Activated CD4-positive, alpha-beta T cell treated with anti-CD3 and anti-CD28 coated beads, Interleukin-2, amount 50 U/mL, for 24 hours (primary cell): ENCODE data around the gene TMEM176B.

Experiments
- DNase-seq, 2 donors: peaks; one replicate each; pipeline ENCODE4 v3.0.0-alpha.2; 2020; ENCODE audit warnings: low read depth in 1 of 2, low spot score in 1 of 2

The TMEM176B gene

GRCh38 chr7:150799741-150800580 lies at the start of gene TMEM176B:
TSS of gene TMEM176B (minus strand) at chr7:150800364. CDS start at chr7:150796569, 3,795 bp downstream.
- DNase-seq = no peak

GRCh38 chr7:150849204-150849775 lies 49.1 kb upstream of the TMEM176B start:
- no peak for DNase-seq

GRCh38 chr7:150848561-150849115 lies 48.5 kb upstream of the TMEM176B start:
- no peak for DNase-seq

- no peak for DNase-seq
Measured at GRCh38 chr7:150848111-150848510, 47.9 kb upstream of the TMEM176B start.

GRCh38 chr7:150847536-150847935 lies 47.4 kb upstream of the TMEM176B start:
- no peak for DNase-seq

GRCh38 chr7:150846291-150847115 lies 46.3 kb upstream of the TMEM176B start:
- DNase-seq = no peak

GRCh38 chr7:150845421-150845861 lies 45.3 kb upstream of the TMEM176B start:
- no peak for DNase-seq

GRCh38 chr7:150842716-150843115 lies 42.6 kb upstream of the TMEM176B start:
- no peak for DNase-seq

- DNase-seq = no peak
Measured at GRCh38 chr7:150842018-150842417, 41.9 kb upstream of the TMEM176B start.

- DNase-seq = no peak
Measured at GRCh38 chr7:150838965-150839650, 38.9 kb upstream of the TMEM176B start.

GRCh38 chr7:150835702-150836280 lies 35.6 kb upstream of the TMEM176B start:
- DNase-seq = no peak

GRCh38 chr7:150835019-150835418 lies 34.9 kb upstream of the TMEM176B start:
- DNase-seq = no peak

GRCh38 chr7:150831851-150832250 lies 31.7 kb upstream of the TMEM176B start:
- DNase-seq = no peak

- no peak for DNase-seq
Measured at GRCh38 chr7:150830937-150831336, 30.8 kb upstream of the TMEM176B start.

GRCh38 chr7:150829426-150829825 lies 29.3 kb upstream of the TMEM176B start:
- DNase-seq = no peak

GRCh38 chr7:150828384-150828783 lies 28.2 kb upstream of the TMEM176B start:
- no peak for DNase-seq

GRCh38 chr7:150826061-150826849 lies 26.1 kb upstream of the TMEM176B start:
- DNase-seq = no peak

- no peak for DNase-seq
Measured at GRCh38 chr7:150824379-150825177, 24.4 kb upstream of the TMEM176B start.
